Measurements from ENCODE around the gene SLC13A3.
A peak's percentile ranks its signal among the peaks of the same experiment; 100 is the strongest.

SLC13A3 gene

DNA sequence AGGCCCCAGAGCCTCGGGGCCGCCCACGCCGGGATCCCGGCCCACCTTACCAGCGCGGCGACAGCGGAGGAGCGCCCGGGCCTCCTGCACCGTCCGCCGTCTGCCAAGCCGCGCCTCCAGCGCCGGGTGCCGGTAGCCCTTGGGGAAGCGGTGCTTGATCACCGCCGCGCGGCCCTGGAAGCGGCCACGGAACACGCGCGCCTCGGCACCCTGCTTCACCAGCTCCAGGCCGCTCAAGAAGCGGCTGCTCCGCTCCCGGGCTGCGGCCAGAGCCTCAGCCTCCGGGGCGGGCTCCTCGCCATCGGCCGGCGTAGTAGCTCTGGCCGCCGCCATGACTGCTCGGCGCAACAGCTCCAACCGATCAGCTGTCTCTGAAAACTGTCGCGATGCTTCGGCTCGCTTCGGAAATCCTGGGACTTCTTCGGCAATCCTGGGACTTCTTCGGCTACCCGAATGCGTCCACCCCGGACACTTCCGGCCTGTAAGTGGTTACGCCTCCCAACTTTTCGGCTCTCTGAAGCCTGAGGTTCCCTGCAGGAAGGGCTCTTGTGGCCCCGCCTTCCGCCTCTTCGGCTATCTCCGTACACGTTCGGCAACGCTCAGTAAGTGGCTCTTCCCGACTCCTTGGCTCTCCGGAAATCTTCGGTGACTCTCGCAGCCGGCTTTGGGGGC, 38.0 kb upstream of the SLC13A3 start, which contains the start of gene TP53RK:
TP53RK (minus strand) TSS at position 363 of the 672 bp plus-strand sequence; CDS start at position 333, 30 bp downstream.
- H3K4me2 ChIP-seq (ENCODE audit: insufficient read depth, low read length, poor library complexity, severe bottlenecking) = peak within 1 kb of the TSS; percentile 65

DNA sequence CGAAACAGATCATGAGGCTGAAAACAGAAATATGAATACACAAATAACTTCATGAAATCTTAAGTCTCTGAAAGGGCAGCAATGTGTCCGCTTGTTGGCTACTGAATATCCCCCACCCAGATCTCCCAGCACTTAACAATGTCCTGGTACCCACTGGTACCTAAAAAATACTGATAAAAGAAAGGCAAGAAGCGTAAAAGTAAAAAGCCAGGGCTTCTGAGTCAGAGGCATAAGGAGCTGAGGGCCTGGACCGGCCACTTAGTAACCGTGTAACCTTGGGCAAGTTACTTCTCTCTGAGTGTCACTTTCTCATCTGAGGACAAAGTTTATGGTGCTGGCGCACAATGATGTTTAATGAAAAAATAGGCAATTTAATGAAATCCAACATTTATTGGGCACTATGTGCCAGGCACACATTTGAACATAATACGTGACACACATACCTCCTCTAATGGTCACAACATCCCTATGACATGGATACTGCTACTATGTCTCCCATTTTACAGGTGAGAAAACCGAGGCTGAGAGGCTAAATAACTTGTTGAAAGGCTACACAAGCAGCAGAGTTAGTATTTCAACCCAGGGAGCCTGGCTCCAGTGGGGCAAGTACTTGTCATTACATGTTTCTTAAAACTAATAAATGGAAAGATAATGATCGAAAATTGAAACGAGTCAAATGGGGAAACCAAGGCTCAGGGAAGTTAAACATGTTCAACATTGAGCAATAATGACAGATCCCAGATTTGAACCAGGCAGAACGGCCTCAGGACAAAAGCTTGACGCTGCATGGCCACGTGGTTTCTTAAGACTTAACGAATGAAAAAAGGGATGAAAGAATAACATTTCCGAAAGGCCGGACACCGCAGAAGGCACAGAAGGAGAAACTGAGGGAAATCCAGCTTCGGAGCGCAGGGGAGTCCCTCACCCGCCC, 37.2 kb upstream of the SLC13A3 start:
- no peak overlapping the region for H2BK12ac ChIP-seq (ENCODE audit: low read length)
- H3K18ac ChIP-seq (ENCODE audit: low read length) = peak overlapping the region; percentile 97
- peaks cover 11 to 12% of the 10 kb centered on the region in 2 donors for H3K4me1 ChIP-seq (ENCODE audit: control insufficient read depth in 2 of 2, insufficient read depth in 1 of 2, low read depth in 1 of 2, low read length in 2 of 2)
- H3K4ac ChIP-seq (ENCODE audit: low read length) = no peak overlapping the region
- H3K9ac ChIP-seq (ENCODE audit: low read depth, low read length, poor library complexity) = peak overlapping the region; percentile 98
- peak overlapping the region; percentile 89 for H2BK5ac ChIP-seq (ENCODE audit: low read length)
- H3K36me3 ChIP-seq (replicated peaks in 1 of 2; ENCODE audit: control insufficient read depth in 2 of 2, insufficient read depth in 2 of 2, low read length in 2 of 2) = peaks cover 9 to 30% of the 10 kb centered on the region in 2 donors
- H2BK15ac ChIP-seq (ENCODE audit: low read length) = no peak overlapping the region
- DNase-seq (ENCODE audit: low spot score) = no peak
- no peak overlapping the region for H4K91ac ChIP-seq (ENCODE audit: low read depth, low read length, poor library complexity)
- H3K14ac ChIP-seq (ENCODE audit: low read length) = peak overlapping the region; percentile 65
- H2AK5ac ChIP-seq (ENCODE audit: low read depth, low read length) = no peak overlapping the region
- H2BK120ac ChIP-seq (ENCODE audit: low read depth, low read length) = no peak overlapping the region
- H3K4me2 ChIP-seq (ENCODE audit: insufficient read depth, low read length, poor library complexity, severe bottlenecking) = peak overlapping the region; percentile 63
- no peaks in the 10 kb centered on the region for H3K27me3 ChIP-seq (ENCODE audit: control insufficient read depth in 3 of 3, insufficient read depth in 3 of 3, low read depth in 1 of 3, low read length in 3 of 3)
- peaks cover 4% of the 10 kb centered on the region for H3K79me1 ChIP-seq (ENCODE audit: low read depth, low read length)
- no peaks in the 10 kb centered on the region for H3K9me3 ChIP-seq (replicated peaks in 1 of 2; ENCODE audit: control insufficient read depth in 2 of 2, insufficient read depth in 1 of 2, low read depth in 1 of 2, low read length in 2 of 2)
- H3K23ac ChIP-seq (ENCODE audit: low read depth, low read length, poor library complexity) = peak overlapping the region; percentile 94
- no CpG with 5 or more reads among the region's 20 CpGs for WGBS, 2 donors (ENCODE audit: extremely low coverage in 2 of 2, insufficient read length in 2 of 2, insufficient replicate concordance in 1 of 2)
- peak overlapping the region; percentile 97 for H3K27ac ChIP-seq (replicated peaks; ENCODE audit: low read length)
- H2AFZ ChIP-seq (ENCODE audit: low read length) = peak overlapping the region; percentile 86
- H3K4me3 ChIP-seq (ENCODE audit: low read length in 2 of 2) = peak overlapping the region; percentile 66 to 97
- H4K8ac ChIP-seq (ENCODE audit: low read depth, low read length) = no peak overlapping the region

More for the DNA sequence above, 38.0 kb upstream of the SLC13A3 start, which contains the start of gene TP53RK:
- peak within 1 kb of the TSS; percentile 51 for H2AK5ac ChIP-seq (ENCODE audit: low read depth, low read length)
- peaks cover 6 to 9% of the 10 kb centered on the region in 2 donors for H3K4me1 ChIP-seq (ENCODE audit: control insufficient read depth in 2 of 2, insufficient read depth in 1 of 2, low read depth in 1 of 2, low read length in 2 of 2)
- H4K8ac ChIP-seq (ENCODE audit: low read depth, low read length) = no peak within 1 kb of the TSS
- H3K23ac ChIP-seq (ENCODE audit: low read depth, low read length, poor library complexity) = peak within 1 kb of the TSS; percentile 94
- no peak within 1 kb of the TSS for H2BK15ac ChIP-seq (ENCODE audit: low read length)
- no peaks in the 10 kb centered on the region for H3K9me3 ChIP-seq (replicated peaks in 1 of 2; ENCODE audit: control insufficient read depth in 2 of 2, insufficient read depth in 1 of 2, low read depth in 1 of 2, low read length in 2 of 2)
- H3K4me3 ChIP-seq (ENCODE audit: low read length in 2 of 2) = peak within 1 kb of the TSS; percentile 66 to 97
- peaks cover 9 to 30% of the 10 kb centered on the region in 2 donors for H3K36me3 ChIP-seq (replicated peaks in 1 of 2; ENCODE audit: control insufficient read depth in 2 of 2, insufficient read depth in 2 of 2, low read length in 2 of 2)
- H3K27me3 ChIP-seq (ENCODE audit: control insufficient read depth in 3 of 3, insufficient read depth in 3 of 3, low read depth in 1 of 3, low read length in 3 of 3) = no peaks in the 10 kb centered on the region
- peak within 1 kb of the TSS; percentile 98 for H3K9ac ChIP-seq (ENCODE audit: low read depth, low read length, poor library complexity)
- DNase-seq (ENCODE audit: low spot score) = peak; percentile 100
- H2BK5ac ChIP-seq (ENCODE audit: low read length) = peak within 1 kb of the TSS; percentile 89
- WGBS, 2 donors (ENCODE audit: extremely low coverage in 2 of 2, insufficient read length in 2 of 2, insufficient replicate concordance in 1 of 2) = no CpG with 5 or more reads among the region's 71 CpGs
- peak within 1 kb of the TSS; percentile 86 for H2BK12ac ChIP-seq (ENCODE audit: low read length)
- no peak within 1 kb of the TSS for H3K4ac ChIP-seq (ENCODE audit: low read length)
- peak within 1 kb of the TSS; percentile 97 for H3K27ac ChIP-seq (replicated peaks; ENCODE audit: low read length)
- H2BK120ac ChIP-seq (ENCODE audit: low read depth, low read length) = no peak within 1 kb of the TSS
- H3K79me1 ChIP-seq (ENCODE audit: low read depth, low read length) = peaks cover 2% of the 10 kb centered on the region
- peak within 1 kb of the TSS; percentile 86 for H2AFZ ChIP-seq (ENCODE audit: low read length)
- H4K91ac ChIP-seq (ENCODE audit: low read depth, low read length, poor library complexity) = no peak within 1 kb of the TSS
- peak within 1 kb of the TSS; percentile 97 for H3K18ac ChIP-seq (ENCODE audit: low read length)
- peak within 1 kb of the TSS; percentile 65 for H3K14ac ChIP-seq (ENCODE audit: low read length)

DNA sequence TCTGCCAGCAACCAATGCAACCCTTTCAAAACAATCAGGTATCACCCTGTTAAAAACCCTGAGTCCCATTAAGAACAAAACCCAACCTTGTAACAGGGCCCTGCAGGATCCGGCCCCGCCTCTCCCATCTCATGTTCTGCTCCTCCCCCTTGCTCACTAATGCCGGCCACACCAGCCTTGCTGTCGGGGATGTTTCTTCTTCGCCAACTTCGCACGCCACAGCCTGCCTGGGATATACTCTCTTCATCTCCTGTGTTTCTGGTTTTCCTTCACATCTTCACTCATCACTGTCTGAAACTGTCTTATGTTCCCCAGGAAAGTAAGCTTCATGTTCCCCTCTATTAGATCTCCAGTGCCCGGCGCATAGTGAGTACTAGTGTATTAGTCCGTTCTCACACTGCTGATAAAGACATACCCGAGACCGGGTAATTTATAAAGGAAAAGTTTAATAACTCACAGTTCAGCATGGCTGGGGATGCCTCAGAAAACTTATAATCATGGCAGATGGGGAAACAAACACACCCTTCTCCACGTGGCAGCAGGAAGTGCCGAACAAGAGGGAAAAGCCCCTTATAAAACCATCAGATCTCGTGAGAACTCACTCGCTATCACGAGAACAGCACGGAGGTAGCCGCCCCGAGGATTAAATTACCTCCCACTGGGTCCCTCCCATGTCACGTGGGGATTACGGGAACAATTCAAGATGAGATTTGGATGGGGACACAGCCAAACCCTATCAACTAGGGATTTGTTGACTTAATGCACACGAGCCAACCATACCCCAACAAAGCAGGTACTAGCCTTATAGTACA, 32.9 kb upstream of the SLC13A3 start:
- H3K14ac ChIP-seq (ENCODE audit: low read length) = no peak overlapping the region
- H2AFZ ChIP-seq (ENCODE audit: low read length) = no peak overlapping the region
- no peak overlapping the region for H4K8ac ChIP-seq (ENCODE audit: low read depth, low read length)
- H3K4me2 ChIP-seq (ENCODE audit: insufficient read depth, low read length, poor library complexity, severe bottlenecking) = peak overlapping the region; percentile 49
- peaks cover 18 to 21% of the 10 kb centered on the region in 2 donors for H3K4me1 ChIP-seq (ENCODE audit: control insufficient read depth in 2 of 2, insufficient read depth in 1 of 2, low read depth in 1 of 2, low read length in 2 of 2)
- H2AK5ac ChIP-seq (ENCODE audit: low read depth, low read length) = no peak overlapping the region
- peaks cover 13 to 45% of the 10 kb centered on the region in 2 donors for H3K36me3 ChIP-seq (replicated peaks in 1 of 2; ENCODE audit: control insufficient read depth in 2 of 2, insufficient read depth in 2 of 2, low read length in 2 of 2)
- no peak overlapping the region for H2BK5ac ChIP-seq (ENCODE audit: low read length)
- no peak overlapping the region for H3K23ac ChIP-seq (ENCODE audit: low read depth, low read length, poor library complexity)
- no peak overlapping the region for H4K91ac ChIP-seq (ENCODE audit: low read depth, low read length, poor library complexity)
- no peak overlapping the region for H2BK12ac ChIP-seq (ENCODE audit: low read length)
- no peak overlapping the region for H3K18ac ChIP-seq (ENCODE audit: low read length)
- H3K79me1 ChIP-seq (ENCODE audit: low read depth, low read length) = peaks cover 7% of the 10 kb centered on the region
- H3K9ac ChIP-seq (ENCODE audit: low read depth, low read length, poor library complexity) = no peak overlapping the region
- H3K27me3 ChIP-seq (ENCODE audit: control insufficient read depth in 3 of 3, insufficient read depth in 3 of 3, low read depth in 1 of 3, low read length in 3 of 3) = no peaks in the 10 kb centered on the region
- H3K9me3 ChIP-seq (replicated peaks in 1 of 2; ENCODE audit: control insufficient read depth in 2 of 2, insufficient read depth in 1 of 2, low read depth in 1 of 2, low read length in 2 of 2) = no peaks in the 10 kb centered on the region
- no CpG with 5 or more reads among the region's 23 CpGs for WGBS, 2 donors (ENCODE audit: extremely low coverage in 2 of 2, insufficient read length in 2 of 2, insufficient replicate concordance in 1 of 2)
- peak overlapping the region; percentile 64 for H3K27ac ChIP-seq (replicated peaks; ENCODE audit: low read length)
- no peak overlapping the region for H3K4ac ChIP-seq (ENCODE audit: low read length)
- no peak overlapping the region for H2BK120ac ChIP-seq (ENCODE audit: low read depth, low read length)
- peak; percentile 45 for DNase-seq (ENCODE audit: low spot score)
- peak overlapping the region in 1 of 2 donors; percentile 68 for H3K4me3 ChIP-seq (ENCODE audit: low read length in 2 of 2)
- H2BK15ac ChIP-seq (ENCODE audit: low read length) = no peak overlapping the region

All from neuronal stem cell (in vitro differentiated cells).